ENCODE measurements around the gene RHOU. TPM values are rescaled to one million over a fixed set of nuclear protein-coding genes. Genes with fewer than 3 reads are reported as not detected.
"Not testable (repeated sequence)": the region's sequence is repeated elsewhere in the genome, so short reads cannot be mapped to it uniquely, and the experiment has no call there.

The RHOU gene
- polyA plus RNA-seq (ENCODE audit: insufficient read length in 4 of 4), result 10 to 100 TPM; 13.2 to 18.0 (median 17.1) TPM

- peak in 2 of 4 donors; percentile 59 to 64 for DNase-seq (ENCODE audit: low read depth in 4 of 4, low spot score in 2 of 4)
These were observed at the start of gene RHOU for GRCh38 chr1:228734881-228735801. TSS of gene RHOU (plus strand) at chr1:228735479. CDS start at chr1:228735743, 264 bp downstream.

GRCh38 chr1:228687587-228687986, 47.7 kb upstream of the RHOU start:
- no peak for DNase-seq (ENCODE audit: low read depth in 4 of 4, low spot score in 2 of 4)

GRCh38 chr1:228689255-228689654, 46.0 kb upstream of the RHOU start:
- no peak for DNase-seq (ENCODE audit: low read depth in 4 of 4, low spot score in 2 of 4)

- no peak for DNase-seq (ENCODE audit: low read depth in 4 of 4, low spot score in 2 of 4)
These were observed 44.1 kb upstream of the RHOU start for GRCh38 chr1:228691211-228691610.

- DNase-seq (ENCODE audit: low read depth in 4 of 4, low spot score in 2 of 4), result peak in 2 of 4 donors; percentile 18 to 24
These were observed 43.4 kb upstream of the RHOU start for GRCh38 chr1:228691926-228692325.

GRCh38 chr1:228694447-228694846, 40.8 kb upstream of the RHOU start:
- not testable (repeated sequence) for DNase-seq (ENCODE audit: low read depth in 4 of 4, low spot score in 2 of 4)

GRCh38 chr1:228695015-228695955, 40.0 kb upstream of the RHOU start:
- DNase-seq (ENCODE audit: low read depth in 4 of 4, low spot score in 2 of 4), result no peak

GRCh38 chr1:228697207-228698016, 37.9 kb upstream of the RHOU start:
- no peak for DNase-seq (ENCODE audit: low read depth in 4 of 4, low spot score in 2 of 4)

- no peak for DNase-seq (ENCODE audit: low read depth in 4 of 4, low spot score in 2 of 4)
These were observed 37.3 kb upstream of the RHOU start for GRCh38 chr1:228698017-228698329.

GRCh38 chr1:228702433-228702832, 32.8 kb upstream of the RHOU start:
- DNase-seq (ENCODE audit: low read depth in 4 of 4, low spot score in 2 of 4), result no peak

- no peak for DNase-seq (ENCODE audit: low read depth in 4 of 4, low spot score in 2 of 4)
These were observed 29.0 kb upstream of the RHOU start for GRCh38 chr1:228706305-228706704.

- DNase-seq (ENCODE audit: low read depth in 4 of 4, low spot score in 2 of 4), result peak in 1 of 4 donors; percentile 13
These were observed 18.2 kb upstream of the RHOU start for GRCh38 chr1:228717081-228717480.

GRCh38 chr1:228721407-228721806, 13.9 kb upstream of the RHOU start:
- no peak for DNase-seq (ENCODE audit: low read depth in 4 of 4, low spot score in 2 of 4)

GRCh38 chr1:228723287-228723686, 12.0 kb upstream of the RHOU start:
- DNase-seq (ENCODE audit: low read depth in 4 of 4, low spot score in 2 of 4), result no peak

- DNase-seq (ENCODE audit: low read depth in 4 of 4, low spot score in 2 of 4), result no peak
These were observed 11.4 kb upstream of the RHOU start for GRCh38 chr1:228723921-228724320.

GRCh38 chr1:228725178-228725577, 10.1 kb upstream of the RHOU start:
- DNase-seq (ENCODE audit: low read depth in 4 of 4, low spot score in 2 of 4), result no peak

- DNase-seq (ENCODE audit: low read depth in 4 of 4, low spot score in 2 of 4), result no peak
These were observed 7.6 kb upstream of the RHOU start for GRCh38 chr1:228727681-228728171.

GRCh38 chr1:228732426-228732825, 2.9 kb upstream of the RHOU start:
- DNase-seq (ENCODE audit: low read depth in 4 of 4, low spot score in 2 of 4), result no peak

GRCh38 chr1:228733576-228733975, 1.7 kb upstream of the RHOU start:
- DNase-seq (ENCODE audit: low read depth in 4 of 4, low spot score in 2 of 4), result no peak

GRCh38 chr1:228735871-228736586, 750 bp downstream of the RHOU start:
- no peak for DNase-seq (ENCODE audit: low read depth in 4 of 4, low spot score in 2 of 4)

Data from left renal cortex interstitium (tissue), 4 donors.